Activated CD4-positive, alpha-beta T cell treated with anti-CD3 and anti-CD28 coated beads for 24 hours (primary cell): Measurements from ENCODE around the gene UBLCP1.

Source experiments
- DNase-seq, 2 donors: peaks; one replicate each; pipeline ENCODE4 v3.0.0-alpha.2; 2020; ENCODE audit warnings: low read depth in 2 of 2

Gene UBLCP1

GRCh38 chr5:159310511-159310910 is 47.4 kb downstream of the UBLCP1 start:
- no peak for DNase-seq

- no peak for DNase-seq
Observed at GRCh38 chr5:159311063-159311462, 48.0 kb downstream of the UBLCP1 start.

GRCh38 chr5:159313197-159313596 is 50.1 kb downstream of the UBLCP1 start:
- no peak for DNase-seq

GRCh38 chr5:159316519-159317383 is 53.7 kb downstream of the UBLCP1 start:
- DNase-seq, result no peak

- DNase-seq, result no peak
Observed at GRCh38 chr5:159317849-159318248, 54.8 kb downstream of the UBLCP1 start.

GRCh38 chr5:159318448-159318847 is 55.4 kb downstream of the UBLCP1 start:
- DNase-seq, result no peak

- DNase-seq, result no peak
Observed at GRCh38 chr5:159319363-159319762, 56.3 kb downstream of the UBLCP1 start.

GRCh38 chr5:159319832-159320231 is 56.7 kb downstream of the UBLCP1 start:
- no peak for DNase-seq

- no peak for DNase-seq
Observed at GRCh38 chr5:159322180-159322579, 59.1 kb downstream of the UBLCP1 start.

GRCh38 chr5:159324102-159324755 is 61.1 kb downstream of the UBLCP1 start:
- DNase-seq, result no peak

- no peak for DNase-seq
Observed at GRCh38 chr5:159324986-159325385, 61.9 kb downstream of the UBLCP1 start.

GRCh38 chr5:159330131-159330800 is 67.2 kb downstream of the UBLCP1 start, which contains the start of gene IL12B:
Gene IL12B (minus strand): TSS chr5:159330487. CDS start chr5:159326782, 3,705 bp downstream.
- no peak for DNase-seq

GRCh38 chr5:159331093-159331973 is 68.2 kb downstream of the UBLCP1 start:
- DNase-seq, result peak; percentile 67 to 70

GRCh38 chr5:159332800-159333544 is 69.9 kb downstream of the UBLCP1 start:
- no peak for DNase-seq

- DNase-seq, result no peak
Observed at GRCh38 chr5:159333545-159333925, 70.4 kb downstream of the UBLCP1 start.
